Measurements from ENCODE around the gene TCTN3.
"Not testable (repeated sequence)": the region's sequence is repeated elsewhere in the genome, so short reads cannot be mapped to it uniquely, and the experiment has no call there.

Gene TCTN3

GRCh38 chr10:95683966-95684365, 9.8 kb downstream of the TCTN3 start:
- TF ChIP-seq CTCF (IDR thresholded peaks at IDR 0.05): no peak
- no peak for DNase-seq (ENCODE audit: low spot score)
- H3K4me3 ChIP-seq: no peak overlapping the region
- no peak overlapping the region for H3K27ac ChIP-seq

- no peak for TF ChIP-seq CTCF (IDR thresholded peaks at IDR 0.05)
- DNase-seq (ENCODE audit: low spot score): no peak
- H3K27ac ChIP-seq: no peak overlapping the region
- H3K4me3 ChIP-seq: no peak overlapping the region
Observed at GRCh38 chr10:95675403-95676116, 18.2 kb downstream of the TCTN3 start.

GRCh38 chr10:95674643-95675042, 19.1 kb downstream of the TCTN3 start:
- H3K27ac ChIP-seq: no peak overlapping the region
- DNase-seq (ENCODE audit: low spot score): no peak
- no peak overlapping the region for H3K4me3 ChIP-seq
- no peak for TF ChIP-seq CTCF (IDR thresholded peaks at IDR 0.05)

GRCh38 chr10:95672641-95673040, 21.1 kb downstream of the TCTN3 start:
- H3K27ac ChIP-seq; H3K4me3 ChIP-seq; DNase-seq (ENCODE audit: low spot score): not testable (repeated sequence)

GRCh38 chr10:95664543-95664942, 29.2 kb downstream of the TCTN3 start:
- TF ChIP-seq CTCF (IDR thresholded peaks at IDR 0.05): no peak
- DNase-seq (ENCODE audit: low spot score): no peak
- Histone ChIP-seq H3K4me3 (no peak overlapping the region), H3K27ac (peak overlapping the region in 1 of 2 donors; percentile 8)

GRCh38 chr10:95663496-95663895, 30.2 kb downstream of the TCTN3 start:
- no peak for TF ChIP-seq CTCF (IDR thresholded peaks at IDR 0.05)
- H3K4me3 ChIP-seq: no peak overlapping the region
- DNase-seq (ENCODE audit: low spot score): no peak
- H3K27ac ChIP-seq: peak overlapping the region in 1 of 2 donors; percentile 62

GRCh38 chr10:95661818-95662217, 31.9 kb downstream of the TCTN3 start:
- DNase-seq (ENCODE audit: low spot score): no peak
- no peak for TF ChIP-seq CTCF (IDR thresholded peaks at IDR 0.05)
- H3K27ac ChIP-seq: no peak overlapping the region
- no peak overlapping the region for H3K4me3 ChIP-seq
